HL-60 (cell line): Measurements from ENCODE around the gene NELFB.
A peak's percentile ranks its signal among the peaks of the same experiment; 100 is the strongest.
"Not testable (repeated sequence)": the region's sequence is repeated elsewhere in the genome, so short reads cannot be mapped to it uniquely, and the experiment has no call there.

ENCODE experiments used
- DNase-seq, 2 experiments: peaks; one replicate each; pipeline ENCODE4 v3.0.0-alpha.2; 2010 to 2020; ENCODE audit warnings: low read depth in 1 of 2, low spot score in 1 of 2
- H3K27ac ChIP-seq: fragments of 250-450 bp; sonication (Bioruptor Pico); replicated peaks from 2 replicates; pipeline ENCODE4 v1.5.1; 2020; ENCODE audit warnings: mild to moderate bottlenecking, moderate library complexity
- H3K27me3 ChIP-seq: fragments of 250-450 bp; sonication (Bioruptor Pico); 2 replicates; pipeline ENCODE4 v1.5.1; 2021; ENCODE audit warnings: mild to moderate bottlenecking, moderate library complexity; ENCODE audit not compliant: insufficient read depth, poor library complexity, severe bottlenecking
- H3K4me3 ChIP-seq: replicated peaks from 2 replicates; pipeline ENCODE4 v1.5.1; 2011; ENCODE audit warnings: mild to moderate bottlenecking, control low read depth, low read length; ENCODE audit not compliant: insufficient read depth
- GABPA ChIP-seq: IDR thresholded peaks from 2 replicates; pipeline ENCODE4 v1.6.1; 2012; ENCODE audit warnings: low read depth
- POLR2AphosphoS5 ChIP-seq: IDR thresholded peaks from 2 replicates; pipeline ENCODE4 v1.6.1; 2012; ENCODE audit warnings: low read depth
- SPI1 ChIP-seq: IDR thresholded peaks from 2 replicates; pipeline ENCODE4 v1.6.1; 2012; ENCODE audit warnings: low read depth, mild to moderate bottlenecking, borderline replicate concordance
- TF ChIP-seq, protein P1 (sequence below): IDR thresholded peaks from 2 replicates; pipeline ENCODE4 v1.6.1; 2012; ENCODE audit warnings: low read depth; ENCODE audit not compliant: insufficient replicate concordance
- TF ChIP-seq, protein P2 (sequence below): IDR thresholded peaks from one replicate; pipeline ENCODE4 v1.5.1; 2011; ENCODE audit warnings: low read length, control low read depth, inconsistent platforms; ENCODE audit not compliant: insufficient read depth

NELFB gene

DNA sequence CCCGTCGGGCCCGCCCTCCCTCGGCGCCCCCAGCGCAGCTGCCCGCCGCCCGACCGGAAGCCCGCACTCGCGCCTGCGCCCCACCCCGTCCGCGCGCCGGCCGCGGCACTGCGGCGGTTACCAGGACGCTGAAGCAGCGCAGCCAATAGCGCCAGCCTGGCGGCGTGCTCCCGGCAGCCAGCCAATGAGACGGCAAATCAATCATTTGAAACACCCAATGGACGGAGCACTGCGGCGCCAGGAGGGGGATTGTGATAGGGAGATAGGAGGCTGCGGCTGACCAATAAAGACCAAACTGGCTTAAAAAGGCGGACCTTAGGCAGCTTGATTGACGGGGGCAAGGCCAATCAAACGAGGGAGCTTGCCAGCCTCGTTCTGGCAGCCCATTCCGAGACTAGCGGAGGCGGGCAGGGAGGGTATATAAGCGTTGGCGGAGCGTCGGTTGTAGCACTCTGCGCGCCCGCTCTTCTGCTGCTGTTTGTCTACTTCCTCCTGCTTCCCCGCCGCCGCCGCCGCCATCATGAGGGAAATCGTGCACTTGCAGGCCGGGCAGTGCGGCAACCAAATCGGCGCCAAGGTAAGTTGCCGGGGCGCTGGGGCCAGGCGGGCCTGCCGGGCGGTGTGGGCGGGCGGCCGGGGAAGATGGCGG, 14.2 kb upstream of the NELFB start, which contains the start of gene TUBB4B:
Gene TUBB4B (plus strand): TSS at position 447 of the 649 bp plus-strand sequence. CDS start 74 bp downstream, at position 521.
- TF ChIP-seq, protein P1, sequence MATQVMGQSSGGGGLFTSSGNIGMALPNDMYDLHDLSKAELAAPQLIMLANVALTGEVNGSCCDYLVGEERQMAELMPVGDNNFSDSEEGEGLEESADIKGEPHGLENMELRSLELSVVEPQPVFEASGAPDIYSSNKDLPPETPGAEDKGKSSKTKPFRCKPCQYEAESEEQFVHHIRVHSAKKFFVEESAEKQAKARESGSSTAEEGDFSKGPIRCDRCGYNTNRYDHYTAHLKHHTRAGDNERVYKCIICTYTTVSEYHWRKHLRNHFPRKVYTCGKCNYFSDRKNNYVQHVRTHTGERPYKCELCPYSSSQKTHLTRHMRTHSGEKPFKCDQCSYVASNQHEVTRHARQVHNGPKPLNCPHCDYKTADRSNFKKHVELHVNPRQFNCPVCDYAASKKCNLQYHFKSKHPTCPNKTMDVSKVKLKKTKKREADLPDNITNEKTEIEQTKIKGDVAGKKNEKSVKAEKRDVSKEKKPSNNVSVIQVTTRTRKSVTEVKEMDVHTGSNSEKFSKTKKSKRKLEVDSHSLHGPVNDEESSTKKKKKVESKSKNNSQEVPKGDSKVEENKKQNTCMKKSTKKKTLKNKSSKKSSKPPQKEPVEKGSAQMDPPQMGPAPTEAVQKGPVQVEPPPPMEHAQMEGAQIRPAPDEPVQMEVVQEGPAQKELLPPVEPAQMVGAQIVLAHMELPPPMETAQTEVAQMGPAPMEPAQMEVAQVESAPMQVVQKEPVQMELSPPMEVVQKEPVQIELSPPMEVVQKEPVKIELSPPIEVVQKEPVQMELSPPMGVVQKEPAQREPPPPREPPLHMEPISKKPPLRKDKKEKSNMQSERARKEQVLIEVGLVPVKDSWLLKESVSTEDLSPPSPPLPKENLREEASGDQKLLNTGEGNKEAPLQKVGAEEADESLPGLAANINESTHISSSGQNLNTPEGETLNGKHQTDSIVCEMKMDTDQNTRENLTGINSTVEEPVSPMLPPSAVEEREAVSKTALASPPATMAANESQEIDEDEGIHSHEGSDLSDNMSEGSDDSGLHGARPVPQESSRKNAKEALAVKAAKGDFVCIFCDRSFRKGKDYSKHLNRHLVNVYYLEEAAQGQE, result peak; percentile 83
- TF ChIP-seq SPI1, result no peak
- 0 out of 2 replicates have a peak, but pooled peaks have one; percentile 14 for TF ChIP-seq GABPA
- TF ChIP-seq POLR2AphosphoS5, result peak; percentile 100
- TF ChIP-seq, protein P2, sequence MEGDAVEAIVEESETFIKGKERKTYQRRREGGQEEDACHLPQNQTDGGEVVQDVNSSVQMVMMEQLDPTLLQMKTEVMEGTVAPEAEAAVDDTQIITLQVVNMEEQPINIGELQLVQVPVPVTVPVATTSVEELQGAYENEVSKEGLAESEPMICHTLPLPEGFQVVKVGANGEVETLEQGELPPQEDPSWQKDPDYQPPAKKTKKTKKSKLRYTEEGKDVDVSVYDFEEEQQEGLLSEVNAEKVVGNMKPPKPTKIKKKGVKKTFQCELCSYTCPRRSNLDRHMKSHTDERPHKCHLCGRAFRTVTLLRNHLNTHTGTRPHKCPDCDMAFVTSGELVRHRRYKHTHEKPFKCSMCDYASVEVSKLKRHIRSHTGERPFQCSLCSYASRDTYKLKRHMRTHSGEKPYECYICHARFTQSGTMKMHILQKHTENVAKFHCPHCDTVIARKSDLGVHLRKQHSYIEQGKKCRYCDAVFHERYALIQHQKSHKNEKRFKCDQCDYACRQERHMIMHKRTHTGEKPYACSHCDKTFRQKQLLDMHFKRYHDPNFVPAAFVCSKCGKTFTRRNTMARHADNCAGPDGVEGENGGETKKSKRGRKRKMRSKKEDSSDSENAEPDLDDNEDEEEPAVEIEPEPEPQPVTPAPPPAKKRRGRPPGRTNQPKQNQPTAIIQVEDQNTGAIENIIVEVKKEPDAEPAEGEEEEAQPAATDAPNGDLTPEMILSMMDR, result no peak
- DNase-seq, result peak; percentile 100
- peak within 1 kb of the TSS; percentile 97 for H3K4me3 ChIP-seq
- peak within 1 kb of the TSS; percentile 98 for H3K27ac ChIP-seq
- peaks cover under 1% of the 10 kb centered on the region for H3K27me3 ChIP-seq

DNA sequence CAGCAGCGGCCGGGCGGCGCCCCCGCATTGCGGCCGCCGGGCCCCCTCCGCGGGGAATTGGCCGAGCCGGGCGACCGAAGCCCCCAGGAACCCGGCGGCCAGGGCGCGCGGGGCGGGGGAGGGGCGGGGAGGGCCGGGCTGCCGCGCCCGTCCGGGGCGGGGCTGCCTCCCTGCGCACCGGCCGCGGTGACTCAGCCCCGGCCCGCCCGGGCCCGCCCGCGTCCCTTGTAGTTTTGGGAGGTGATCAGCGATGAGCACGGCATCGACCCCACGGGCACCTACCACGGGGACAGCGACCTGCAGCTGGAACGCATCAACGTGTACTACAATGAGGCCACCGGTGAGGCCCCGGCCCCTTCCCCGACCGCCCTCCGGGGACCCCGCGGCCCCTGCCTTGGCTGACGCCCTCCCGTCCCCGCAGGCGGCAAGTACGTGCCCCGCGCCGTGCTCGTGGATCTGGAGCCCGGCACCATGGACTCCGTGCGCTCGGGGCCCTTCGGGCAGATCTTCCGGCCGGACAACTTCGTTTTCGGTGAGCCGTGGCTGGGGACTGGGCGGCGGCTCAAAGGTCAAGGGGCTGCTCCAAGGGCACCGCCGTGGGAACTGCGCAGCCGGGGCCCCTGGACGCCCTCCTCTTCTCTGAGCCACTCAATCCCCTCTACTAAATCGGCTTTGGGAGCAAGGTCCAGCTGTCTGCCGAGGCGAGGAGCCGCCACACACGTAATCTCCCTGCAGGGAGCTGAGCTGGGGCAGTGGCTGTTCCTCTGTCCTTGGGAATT, 13.4 kb upstream of the NELFB start:
- H3K4me3 ChIP-seq, result peak overlapping the region; percentile 97
- peak overlapping the region; percentile 79 for H3K27ac ChIP-seq
- DNase-seq, result no peak
- H3K27me3 ChIP-seq, result no peaks in the 10 kb centered on the region
- TF ChIP-seq GABPA, result no peak
- TF ChIP-seq, protein P2, result no peak
- no peak for TF ChIP-seq SPI1
- no peak for TF ChIP-seq POLR2AphosphoS5
- TF ChIP-seq, protein P1, result no peak

DNA sequence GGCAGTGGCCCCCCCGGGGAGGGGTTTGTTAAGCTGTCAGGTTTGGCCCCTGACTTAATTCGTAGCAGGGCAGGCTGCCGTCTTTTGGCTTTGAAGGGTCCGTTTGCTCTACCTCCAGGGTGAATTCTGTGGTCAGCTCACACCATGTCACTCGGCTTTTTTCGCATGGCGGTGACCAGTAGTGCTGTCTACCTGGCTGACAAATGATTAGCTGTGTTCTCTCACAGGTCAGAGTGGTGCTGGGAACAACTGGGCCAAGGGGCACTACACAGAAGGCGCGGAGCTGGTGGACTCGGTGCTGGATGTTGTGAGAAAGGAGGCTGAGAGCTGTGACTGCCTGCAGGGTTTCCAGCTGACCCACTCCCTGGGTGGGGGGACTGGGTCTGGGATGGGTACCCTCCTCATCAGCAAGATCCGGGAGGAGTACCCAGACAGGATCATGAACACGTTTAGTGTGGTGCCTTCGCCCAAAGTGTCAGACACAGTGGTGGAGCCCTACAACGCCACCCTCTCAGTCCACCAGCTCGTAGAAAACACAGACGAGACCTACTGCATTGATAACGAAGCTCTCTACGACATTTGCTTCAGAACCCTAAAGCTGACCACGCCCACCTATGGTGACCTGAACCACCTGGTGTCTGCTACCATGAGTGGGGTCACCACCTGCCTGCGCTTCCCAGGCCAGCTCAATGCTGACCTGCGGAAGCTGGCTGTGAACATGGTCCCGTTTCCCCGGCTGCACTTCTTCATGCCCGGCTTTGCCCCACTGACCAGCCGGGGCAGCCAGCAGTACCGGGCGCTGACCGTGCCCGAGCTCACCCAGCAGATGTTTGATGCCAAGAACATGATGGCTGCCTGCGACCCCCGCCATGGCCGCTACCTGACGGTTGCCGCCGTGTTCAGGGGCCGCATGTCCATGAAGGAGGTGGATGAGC, 12.6 kb upstream of the NELFB start:
- H3K4me3 ChIP-seq, result peak overlapping the region; percentile 97
- DNase-seq, result no peak
- H3K27ac ChIP-seq, result peak overlapping the region; percentile 65
- no peaks in the 10 kb centered on the region for H3K27me3 ChIP-seq
- TF ChIP-seq SPI1 (no peak), GABPA (no peak), POLR2AphosphoS5 (no peak; the same call in 1 of the 2 replicates)
- TF ChIP-seq, protein P2, result no peak
- TF ChIP-seq, protein P1, result no peak

DNA sequence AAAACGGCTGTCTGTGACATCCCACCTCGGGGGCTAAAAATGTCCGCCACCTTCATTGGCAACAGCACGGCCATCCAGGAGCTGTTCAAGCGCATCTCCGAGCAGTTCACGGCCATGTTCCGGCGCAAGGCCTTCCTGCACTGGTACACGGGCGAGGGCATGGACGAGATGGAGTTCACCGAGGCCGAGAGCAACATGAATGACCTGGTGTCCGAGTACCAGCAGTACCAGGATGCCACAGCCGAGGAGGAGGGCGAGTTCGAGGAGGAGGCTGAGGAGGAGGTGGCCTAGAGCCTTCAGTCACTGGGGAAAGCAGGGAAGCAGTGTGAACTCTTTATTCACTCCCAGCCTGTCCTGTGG, 11.9 kb upstream of the NELFB start:
- H3K27ac ChIP-seq, H3K4me3 ChIP-seq, H3K27me3 ChIP-seq, DNase-seq: not testable (repeated sequence)
